BE2C (cell line): ENCODE results near the gene AGPAT3.

Experiments
- DNase-seq: peaks from one replicate; pipeline ENCODE4 v3.0.0-alpha.2; 2020
- H3K27me3 ChIP-seq: fragments of 250-450 bp; sonication (Bioruptor Pico); 2 replicates; pipeline ENCODE4 v1.5.1; 2020; ENCODE audit warnings: mild to moderate bottlenecking
- H3K36me3 ChIP-seq: fragments of 250-450 bp; sonication (Bioruptor Pico); 2 replicates; pipeline ENCODE4 v1.5.1; 2020; ENCODE audit warnings: mild to moderate bottlenecking
- H3K4me1 ChIP-seq: fragments of 250-450 bp; sonication (Bioruptor Pico); 2 replicates; pipeline ENCODE4 v1.5.1; 2020
- H3K4me3 ChIP-seq: 2 replicates; pipeline ENCODE4 v1.5.1; 2011; ENCODE audit warnings: low read depth, low read length
- H3K9me3 ChIP-seq: fragments of 250-450 bp; sonication (Bioruptor Pico); 2 replicates; pipeline ENCODE4 v1.5.1; 2020
- TF ChIP-seq, protein P1 (sequence below): IDR thresholded peaks from 2 replicates; pipeline ENCODE4 v1.5.1; 2012; ENCODE audit warnings: mild to moderate bottlenecking, low read depth, low read length

AGPAT3 gene

DNA sequence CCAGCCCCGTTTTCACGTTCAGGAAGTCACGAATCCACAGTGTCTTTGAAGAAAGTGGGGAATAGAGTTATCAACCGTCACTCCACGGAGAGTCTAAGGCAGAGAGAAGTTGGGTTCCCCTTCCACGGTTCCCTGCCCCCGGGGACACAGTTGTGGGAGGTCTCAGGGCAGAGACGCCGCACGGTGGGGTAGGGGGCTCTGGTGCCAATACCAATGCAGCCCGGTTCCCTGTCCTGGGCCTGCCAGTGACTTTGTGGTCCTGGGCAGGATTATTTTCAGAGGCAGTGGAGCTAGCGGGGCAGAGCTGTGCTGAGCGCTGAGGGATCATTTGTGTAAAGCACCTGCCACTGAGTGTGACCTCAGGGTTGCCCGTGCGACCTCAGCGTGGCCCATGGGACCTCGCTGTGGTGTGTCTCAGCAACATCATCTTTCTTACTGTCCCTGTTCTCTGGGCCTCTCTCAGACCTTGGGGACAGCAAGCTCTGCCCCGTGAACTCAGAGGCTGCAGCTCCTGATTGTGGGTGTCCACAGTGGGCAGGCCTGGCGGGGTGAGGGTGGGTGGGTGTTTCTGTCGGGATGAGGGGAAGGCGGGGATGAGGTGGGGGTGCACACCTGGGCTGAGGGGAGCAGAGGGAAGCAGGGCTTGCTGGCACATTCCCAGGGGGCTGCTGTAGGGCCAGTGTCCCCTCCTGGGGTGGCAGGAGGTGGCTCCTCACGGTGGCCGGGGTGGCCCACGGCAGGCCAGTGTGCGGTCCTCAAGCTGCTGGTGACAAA, 65.2 kb downstream of the AGPAT3 start:
- no peaks in the 10 kb centered on the region for H3K36me3 ChIP-seq
- no peaks in the 10 kb centered on the region for H3K27me3 ChIP-seq
- TF ChIP-seq, protein P1, sequence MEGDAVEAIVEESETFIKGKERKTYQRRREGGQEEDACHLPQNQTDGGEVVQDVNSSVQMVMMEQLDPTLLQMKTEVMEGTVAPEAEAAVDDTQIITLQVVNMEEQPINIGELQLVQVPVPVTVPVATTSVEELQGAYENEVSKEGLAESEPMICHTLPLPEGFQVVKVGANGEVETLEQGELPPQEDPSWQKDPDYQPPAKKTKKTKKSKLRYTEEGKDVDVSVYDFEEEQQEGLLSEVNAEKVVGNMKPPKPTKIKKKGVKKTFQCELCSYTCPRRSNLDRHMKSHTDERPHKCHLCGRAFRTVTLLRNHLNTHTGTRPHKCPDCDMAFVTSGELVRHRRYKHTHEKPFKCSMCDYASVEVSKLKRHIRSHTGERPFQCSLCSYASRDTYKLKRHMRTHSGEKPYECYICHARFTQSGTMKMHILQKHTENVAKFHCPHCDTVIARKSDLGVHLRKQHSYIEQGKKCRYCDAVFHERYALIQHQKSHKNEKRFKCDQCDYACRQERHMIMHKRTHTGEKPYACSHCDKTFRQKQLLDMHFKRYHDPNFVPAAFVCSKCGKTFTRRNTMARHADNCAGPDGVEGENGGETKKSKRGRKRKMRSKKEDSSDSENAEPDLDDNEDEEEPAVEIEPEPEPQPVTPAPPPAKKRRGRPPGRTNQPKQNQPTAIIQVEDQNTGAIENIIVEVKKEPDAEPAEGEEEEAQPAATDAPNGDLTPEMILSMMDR, result no peak
- no peak for DNase-seq
- no peaks in the 10 kb centered on the region for H3K9me3 ChIP-seq
- H3K4me1 ChIP-seq, result no peaks in the 10 kb centered on the region
- H3K4me3 ChIP-seq, result no peak overlapping the region

DNA sequence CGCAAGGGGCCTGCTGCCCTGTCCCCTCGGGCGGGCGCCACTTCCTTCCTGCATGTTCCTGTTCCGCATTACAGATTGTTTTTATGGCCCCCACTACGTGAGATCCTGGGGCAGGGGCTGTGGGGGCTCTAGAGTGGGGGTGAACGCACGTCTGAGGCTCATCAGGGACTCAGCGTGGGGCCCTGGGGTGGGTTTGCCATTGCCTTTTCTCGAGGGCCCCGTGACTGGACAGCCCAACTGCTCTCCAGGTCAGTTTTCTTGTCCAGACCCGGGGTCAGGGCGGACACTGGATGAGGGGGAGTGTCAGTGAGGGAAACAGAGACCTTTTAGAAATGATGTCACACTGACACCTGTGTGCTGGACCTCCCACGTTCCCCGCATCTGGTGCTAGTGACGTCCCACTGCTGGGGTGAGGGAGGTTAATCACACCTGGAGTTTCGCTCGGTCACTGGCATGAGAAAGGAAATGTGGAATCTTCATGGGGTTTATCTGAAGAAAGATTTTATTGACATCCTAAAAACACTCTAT, 65.9 kb downstream of the AGPAT3 start:
- H3K4me1 ChIP-seq, result no peaks in the 10 kb centered on the region
- no peaks in the 10 kb centered on the region for H3K9me3 ChIP-seq
- no peaks in the 10 kb centered on the region for H3K27me3 ChIP-seq
- H3K36me3 ChIP-seq, result no peaks in the 10 kb centered on the region
- TF ChIP-seq, protein P1, result no peak
- no peak overlapping the region for H3K4me3 ChIP-seq
- DNase-seq, result no peak

- H3K36me3 ChIP-seq, result no peaks in the 10 kb centered on the region
- no peaks in the 10 kb centered on the region for H3K4me1 ChIP-seq
- no peaks in the 10 kb centered on the region for H3K9me3 ChIP-seq
- no peak for DNase-seq
- TF ChIP-seq, protein P1, result no peak
- no peaks in the 10 kb centered on the region for H3K27me3 ChIP-seq
- no peak overlapping the region for H3K4me3 ChIP-seq
These were observed 66.5 kb downstream of the AGPAT3 start for GRCh38 chr21:43931489-43931888.

DNA sequence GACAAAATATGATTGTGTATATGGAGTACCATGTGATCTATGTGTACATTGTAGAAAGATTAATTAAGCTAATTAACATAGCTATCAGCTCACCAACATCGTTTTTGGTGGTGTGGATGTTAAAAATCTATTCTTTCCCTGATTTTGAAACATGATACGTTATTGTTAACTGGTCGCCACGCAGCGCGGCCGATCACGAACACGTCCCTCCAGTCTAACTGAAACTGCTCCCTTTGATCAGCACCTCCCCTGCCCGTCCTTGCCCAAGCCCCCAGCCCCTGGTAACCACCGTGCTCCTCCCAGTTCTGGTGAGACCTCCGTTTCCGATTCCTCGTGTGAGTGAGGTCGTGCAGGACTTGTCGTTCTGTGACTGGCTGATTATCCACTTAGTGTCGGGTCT, 67.0 kb downstream of the AGPAT3 start:
- no peaks in the 10 kb centered on the region for H3K4me1 ChIP-seq
- no peak for DNase-seq
- H3K27me3 ChIP-seq, result no peaks in the 10 kb centered on the region
- TF ChIP-seq, protein P1, result no peak
- H3K36me3 ChIP-seq, result no peaks in the 10 kb centered on the region
- no peaks in the 10 kb centered on the region for H3K9me3 ChIP-seq
- H3K4me3 ChIP-seq, result no peak overlapping the region

DNA sequence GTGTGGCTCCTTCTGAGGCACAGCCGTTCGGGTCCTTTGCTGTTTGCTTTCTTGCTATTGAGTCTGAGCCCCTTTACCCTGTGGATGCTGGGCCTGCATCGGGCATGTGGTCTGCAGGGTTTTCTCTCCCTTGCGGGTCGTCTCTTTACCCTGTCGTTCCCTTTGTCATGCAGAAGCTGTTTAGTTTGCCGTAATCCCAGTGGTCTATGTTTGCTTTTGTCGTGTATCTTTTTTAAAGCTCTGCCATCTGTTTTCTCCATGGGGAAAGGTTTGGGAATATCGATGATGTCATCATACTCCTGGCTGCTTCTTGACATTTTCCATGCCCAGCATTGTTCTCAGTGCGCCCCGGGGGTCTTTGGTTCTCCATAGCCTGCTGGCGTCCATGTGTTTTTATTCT, 68.2 kb downstream of the AGPAT3 start:
- TF ChIP-seq, protein P1, result no peak
- DNase-seq, result no peak
- no peaks in the 10 kb centered on the region for H3K36me3 ChIP-seq
- no peaks in the 10 kb centered on the region for H3K27me3 ChIP-seq
- no peak overlapping the region for H3K4me3 ChIP-seq
- H3K4me1 ChIP-seq, result no peaks in the 10 kb centered on the region
- H3K9me3 ChIP-seq, result no peaks in the 10 kb centered on the region

- TF ChIP-seq, protein P1, result no peak
These were observed 68.7 kb downstream of the AGPAT3 start for GRCh38 chr21:43933680-43934079.

More at GRCh38 chr21:43933680-43934079, 68.7 kb downstream of the AGPAT3 start:
- Histone ChIP-seq H3K27me3 (no peaks in the 10 kb centered on the region), H3K9me3 (no peaks in the 10 kb centered on the region), H3K4me1 (no peaks in the 10 kb centered on the region), H3K36me3 (no peaks in the 10 kb centered on the region), H3K4me3 (no peak overlapping the region)
- DNase-seq, result no peak
